Calu3 (cell line): Measurements from ENCODE around the gene LLPH. TPM values are rescaled to one million over a fixed set of nuclear protein-coding genes. Genes with fewer than 3 reads are reported as not detected.

Source experiments
- BruUV-seq: library from RNA; stranded (reverse); fragments of 400-500 nt; replicated peaks from 2 replicates; lab custom pipeline; 2021; lab: Mats Ljungman, UMichigan
- CTCF ChIA-PET: fragments of 300-600 bp; sonication (Branson Sonifier 250); formaldehyde crosslinking; loops from one replicate; lab custom pipeline; 2022; ENCODE audit warnings: antibody characterized with exemption; lab: Charles Lee
- DNase-seq: peaks from one replicate; pipeline ENCODE4 v3.0.0; 2022
- H3K27ac Mint-ChIP-seq: one replicate; pipeline ENCODE4 v1.8.0; 2022; ENCODE audit warnings: mixed read lengths; ENCODE audit not compliant: unreplicated experiment
- H3K27me3 Mint-ChIP-seq: one replicate; pipeline ENCODE4 v1.8.0; 2022; ENCODE audit warnings: mixed read lengths; ENCODE audit not compliant: unreplicated experiment
- H3K36me3 Mint-ChIP-seq: one replicate; pipeline ENCODE4 v1.8.0; 2022; ENCODE audit warnings: mild to moderate bottlenecking, moderate library complexity, mixed read lengths; ENCODE audit not compliant: insufficient read depth, unreplicated experiment
- H3K4me1 Mint-ChIP-seq: one replicate; pipeline ENCODE4 v1.8.0; 2022; ENCODE audit warnings: mild to moderate bottlenecking, low read depth, mixed read lengths; ENCODE audit not compliant: unreplicated experiment
- H3K4me3 Mint-ChIP-seq: one replicate; pipeline ENCODE4 v1.8.0; 2022; ENCODE audit warnings: mild to moderate bottlenecking, low read depth, moderate library complexity, mixed read lengths; ENCODE audit not compliant: unreplicated experiment
- H3K9me3 Mint-ChIP-seq: one replicate; pipeline ENCODE4 v1.8.0; 2022; ENCODE audit warnings: low read depth, mixed read lengths; ENCODE audit not compliant: unreplicated experiment
- intact Hi-C: fragments of 100-400 bp; cut with micrococcal nuclease; formaldehyde crosslinking; loops from one replicate; pipeline ENCODE4 v1.10.0; 2022; ENCODE audit not compliant: unreplicated experiment
- total RNA-seq: library from RNA; stranded (reverse); gene quantifications from 2 replicates; pipeline ENCODE4 v1.2.3, GENCODE V29; 2022
- TF ChIP-seq, protein P1 (sequence below): fragments of 200-600 bp; IDR thresholded peaks from one replicate; pipeline ENCODE4 v1.8.0; 2022; ENCODE audit warnings: antibody characterized with exemption; ENCODE audit not compliant: unreplicated experiment

LLPH gene
- total RNA-seq, 1 experiment from 2014 or later: 46.6 TPM

DNA sequence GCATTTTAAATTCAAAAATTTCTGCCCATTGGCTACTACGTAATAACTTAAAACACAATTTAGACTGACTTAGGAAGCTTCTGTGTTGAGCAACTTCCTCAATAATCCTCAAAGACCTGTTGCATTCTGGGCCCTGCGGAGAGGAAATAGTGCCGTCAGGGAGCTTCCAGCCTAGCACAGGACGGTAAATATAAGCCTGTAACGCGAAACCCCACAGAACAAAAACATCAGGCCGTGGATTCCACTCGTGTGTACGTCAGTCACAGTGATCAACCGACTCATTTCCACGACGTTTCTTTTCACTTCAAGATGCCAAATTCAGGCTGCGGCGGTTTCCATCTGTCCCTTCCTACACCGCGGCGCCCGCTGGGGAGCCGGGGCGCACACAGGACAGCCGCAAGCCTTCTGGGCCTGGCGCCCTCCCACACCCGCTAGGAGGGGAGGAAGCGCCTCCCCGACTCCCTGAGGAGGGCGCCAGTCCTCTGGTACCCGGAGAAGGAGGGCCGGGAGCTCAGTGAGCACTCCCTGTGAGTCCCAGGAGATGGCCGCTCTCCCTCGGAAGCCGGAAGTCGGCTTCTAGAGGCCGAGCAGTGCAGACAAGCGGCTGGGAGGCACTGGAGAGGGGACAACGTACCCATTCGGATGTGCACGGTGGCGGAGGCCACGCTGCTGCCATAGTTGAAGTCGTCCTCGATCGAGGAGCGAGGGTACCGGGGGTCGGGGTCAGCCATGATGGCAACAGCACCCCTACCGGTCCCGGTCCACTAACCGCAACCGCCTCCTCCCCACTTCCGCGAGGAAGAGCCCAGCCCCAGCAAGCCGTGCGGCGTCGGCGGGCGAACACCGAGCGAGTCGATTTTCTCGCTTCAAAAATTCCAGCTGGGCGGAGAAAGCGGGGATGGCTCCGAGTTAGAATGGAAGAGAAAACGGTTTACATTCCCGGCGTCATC is 38.9 kb upstream of the LLPH start, which contains the start of gene TMBIM4:
Gene TMBIM4 (minus strand): TSS at position 776 of the 950 bp plus-strand sequence. CDS start 45 bp downstream, at position 731.
- Mint-ChIP-seq H3K4me3 (peak within 1 kb of the TSS; percentile 100), H3K27ac (peak within 1 kb of the TSS; percentile 99), H3K36me3 (peaks cover 31% of the 10 kb centered on the region), H3K9me3 (peaks cover 9% of the 10 kb centered on the region), H3K4me1 (peaks cover 25% of the 10 kb centered on the region), H3K27me3 (no peaks in the 10 kb centered on the region)
- BruUV-seq: no TSS peak
- TF ChIP-seq, protein P1, sequence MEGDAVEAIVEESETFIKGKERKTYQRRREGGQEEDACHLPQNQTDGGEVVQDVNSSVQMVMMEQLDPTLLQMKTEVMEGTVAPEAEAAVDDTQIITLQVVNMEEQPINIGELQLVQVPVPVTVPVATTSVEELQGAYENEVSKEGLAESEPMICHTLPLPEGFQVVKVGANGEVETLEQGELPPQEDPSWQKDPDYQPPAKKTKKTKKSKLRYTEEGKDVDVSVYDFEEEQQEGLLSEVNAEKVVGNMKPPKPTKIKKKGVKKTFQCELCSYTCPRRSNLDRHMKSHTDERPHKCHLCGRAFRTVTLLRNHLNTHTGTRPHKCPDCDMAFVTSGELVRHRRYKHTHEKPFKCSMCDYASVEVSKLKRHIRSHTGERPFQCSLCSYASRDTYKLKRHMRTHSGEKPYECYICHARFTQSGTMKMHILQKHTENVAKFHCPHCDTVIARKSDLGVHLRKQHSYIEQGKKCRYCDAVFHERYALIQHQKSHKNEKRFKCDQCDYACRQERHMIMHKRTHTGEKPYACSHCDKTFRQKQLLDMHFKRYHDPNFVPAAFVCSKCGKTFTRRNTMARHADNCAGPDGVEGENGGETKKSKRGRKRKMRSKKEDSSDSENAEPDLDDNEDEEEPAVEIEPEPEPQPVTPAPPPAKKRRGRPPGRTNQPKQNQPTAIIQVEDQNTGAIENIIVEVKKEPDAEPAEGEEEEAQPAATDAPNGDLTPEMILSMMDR: peak; percentile 63
- peak; percentile 91 for DNase-seq
- intact Hi-C loops: loop anchor here (1.0 to 2.0 kb wide), 2 partner anchors 25 to 65 kb away; no protein-coding TSS in a partner anchor
- CTCF ChIA-PET: interaction anchor here (0.5 to 2.1 kb wide), 23 partner anchors 9 to 1424 kb away, joined by 3 to 18 read pairs (median 5); partner anchors contain the start of genes HELB, IRAK3 and LLPH

GRCh38 chr12:66168410-66168809 is 37.9 kb upstream of the LLPH start:
- no peaks in the 10 kb centered on the region for H3K27me3 Mint-ChIP-seq
- DNase-seq: peak; percentile 7
- peaks cover 10% of the 10 kb centered on the region for H3K9me3 Mint-ChIP-seq
- H3K4me1 Mint-ChIP-seq: peaks cover 25% of the 10 kb centered on the region
- intact Hi-C loops: loop anchor here (2.0 kb wide), 1 partner anchor 24 kb away; no protein-coding TSS in a partner anchor
- CTCF ChIA-PET: interaction anchor here (1.2 to 2.1 kb wide), 8 partner anchors 8 to 102 kb away, joined by 3 to 18 read pairs (median 6); partner anchors contain the start of gene IRAK3
- no TSS peak for BruUV-seq
- peaks cover 31% of the 10 kb centered on the region for H3K36me3 Mint-ChIP-seq
- TF ChIP-seq, protein P1: no peak
- H3K4me3 Mint-ChIP-seq: peak overlapping the region; percentile 100
- peak overlapping the region; percentile 99 for H3K27ac Mint-ChIP-seq

GRCh38 chr12:66166561-66166960 is 36.0 kb upstream of the LLPH start:
- BruUV-seq: no TSS peak
- Mint-ChIP-seq H3K4me3 (peak overlapping the region; percentile 100), H3K4me1 (peaks cover 25% of the 10 kb centered on the region), H3K27ac (no peak overlapping the region), H3K9me3 (peaks cover 8% of the 10 kb centered on the region), H3K27me3 (no peaks in the 10 kb centered on the region), H3K36me3 (peaks cover 31% of the 10 kb centered on the region)
- intact Hi-C loops: no loop called here
- TF ChIP-seq, protein P1: no peak
- CTCF ChIA-PET: no interaction called here
- no peak for DNase-seq

DNA sequence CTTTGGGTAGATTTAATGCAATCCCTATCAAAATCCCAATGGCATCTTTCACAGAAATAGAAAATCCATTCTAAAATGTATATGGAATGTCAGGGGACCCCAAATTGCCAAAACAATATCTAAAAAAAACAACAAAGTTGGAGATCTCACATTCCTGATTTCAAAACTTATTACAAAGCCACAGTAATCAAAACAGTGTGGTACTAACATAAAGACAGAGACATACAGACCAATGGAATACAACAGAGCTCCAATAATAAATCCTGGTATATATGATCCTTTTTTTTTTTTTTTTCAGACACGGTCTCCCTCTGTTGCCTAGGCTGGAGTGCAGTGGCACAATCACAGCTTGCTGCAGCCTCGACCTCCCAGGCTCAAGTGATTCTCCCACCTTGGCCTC is 34.6 kb upstream of the LLPH start:
- Mint-ChIP-seq H3K4me3 (no peak overlapping the region), H3K4me1 (peaks cover 25% of the 10 kb centered on the region), H3K27ac (no peak overlapping the region), H3K36me3 (peaks cover 24% of the 10 kb centered on the region), H3K27me3 (no peaks in the 10 kb centered on the region), H3K9me3 (peaks cover 8% of the 10 kb centered on the region)
- TF ChIP-seq, protein P1: no peak
- intact Hi-C loops: no loop called here
- BruUV-seq: no TSS peak
- no peak for DNase-seq
- CTCF ChIA-PET: no interaction called here
